GM18526 (cell line): ENCODE measurements around the gene C5.

Source experiments
- POLR2A ChIP-seq: IDR thresholded peaks from 3 replicates; pipeline ENCODE4 v1.6.1; 2011; ENCODE audit not compliant: insufficient read length; ENCODE audit errors: extremely low read depth

Gene C5

DNA sequence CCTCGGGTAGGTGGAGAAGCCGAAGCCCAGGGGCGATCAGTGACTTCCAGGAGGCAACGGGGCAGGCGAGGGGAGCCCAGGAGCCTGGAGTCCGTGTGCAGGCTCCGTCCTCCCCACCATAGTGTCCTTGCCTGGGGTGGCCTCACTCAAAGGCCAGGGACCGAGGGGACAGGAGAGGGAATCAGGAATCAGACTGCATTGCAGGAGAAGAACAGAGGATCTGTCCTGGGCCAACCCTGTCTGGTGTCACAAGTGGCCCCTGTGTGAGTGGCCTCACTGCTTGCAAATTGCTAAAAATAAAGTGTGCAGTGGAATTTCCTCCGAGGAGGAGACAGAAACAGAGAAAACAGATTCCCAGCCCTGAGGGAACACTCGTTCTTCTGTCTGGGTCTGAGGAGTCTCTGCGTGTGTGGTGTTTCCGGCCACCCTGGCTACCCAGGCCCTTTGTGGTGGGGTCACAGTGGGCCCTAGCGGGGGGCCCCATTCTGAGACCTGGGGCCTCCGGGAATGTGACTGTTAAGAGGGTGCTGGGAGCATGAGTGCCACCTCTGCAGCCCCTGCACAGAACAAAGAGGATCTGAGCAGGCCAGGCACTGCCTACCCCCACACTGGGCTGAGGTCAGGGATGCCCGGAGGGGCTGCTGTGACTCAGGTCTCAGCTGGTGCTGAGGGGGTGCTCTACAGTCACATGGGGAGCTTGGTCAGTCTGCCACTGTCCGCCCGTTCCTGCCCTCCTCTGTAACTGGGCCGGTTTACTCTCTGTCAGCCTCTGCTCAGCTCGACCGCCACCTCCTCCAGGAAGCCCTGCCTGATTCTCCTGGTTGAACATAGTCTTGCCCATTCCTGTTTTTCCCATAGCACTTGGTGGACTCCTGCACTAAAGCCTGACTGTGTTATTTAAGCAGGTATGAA lies 130.9 kb downstream of the C5 start:
- TF ChIP-seq POLR2A: no peak

DNA sequence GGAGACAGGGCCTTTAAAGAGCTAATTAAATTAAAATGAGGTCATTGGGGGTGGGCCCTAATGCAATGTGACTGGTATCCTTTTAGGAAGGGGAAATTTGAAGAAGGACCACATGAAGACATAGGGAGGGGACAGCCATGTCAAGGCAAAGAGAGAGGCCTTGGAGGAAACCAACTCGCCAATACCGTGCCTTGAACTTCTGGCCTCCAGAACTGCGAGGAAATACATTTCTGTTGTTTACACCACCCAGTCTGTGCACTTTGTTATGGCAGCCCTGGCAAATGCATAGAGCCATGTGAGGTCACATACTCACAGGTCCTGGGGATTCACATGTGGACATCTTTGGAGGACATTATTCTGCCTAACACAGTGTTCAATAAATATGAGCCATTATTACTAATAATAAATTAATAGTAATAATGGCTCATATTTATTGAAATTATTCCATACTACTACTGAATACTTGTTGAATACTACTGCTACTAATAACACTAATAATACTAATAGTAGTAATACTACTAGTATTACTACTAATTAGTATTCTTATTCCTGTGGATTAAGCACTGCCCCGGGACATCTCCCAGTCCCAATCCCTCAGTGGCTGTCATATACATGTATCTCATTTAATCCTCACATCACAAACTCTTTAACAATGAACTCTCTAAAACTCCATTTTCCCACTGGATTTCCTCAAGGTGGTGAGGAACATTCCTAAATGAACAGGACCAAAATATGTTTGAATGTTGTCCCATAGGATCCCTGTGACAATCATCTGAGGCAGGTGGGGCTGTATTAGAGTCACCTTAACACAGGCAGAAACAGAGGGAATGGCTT lies 131.9 kb downstream of the C5 start:
- TF ChIP-seq POLR2A: no peak

DNA sequence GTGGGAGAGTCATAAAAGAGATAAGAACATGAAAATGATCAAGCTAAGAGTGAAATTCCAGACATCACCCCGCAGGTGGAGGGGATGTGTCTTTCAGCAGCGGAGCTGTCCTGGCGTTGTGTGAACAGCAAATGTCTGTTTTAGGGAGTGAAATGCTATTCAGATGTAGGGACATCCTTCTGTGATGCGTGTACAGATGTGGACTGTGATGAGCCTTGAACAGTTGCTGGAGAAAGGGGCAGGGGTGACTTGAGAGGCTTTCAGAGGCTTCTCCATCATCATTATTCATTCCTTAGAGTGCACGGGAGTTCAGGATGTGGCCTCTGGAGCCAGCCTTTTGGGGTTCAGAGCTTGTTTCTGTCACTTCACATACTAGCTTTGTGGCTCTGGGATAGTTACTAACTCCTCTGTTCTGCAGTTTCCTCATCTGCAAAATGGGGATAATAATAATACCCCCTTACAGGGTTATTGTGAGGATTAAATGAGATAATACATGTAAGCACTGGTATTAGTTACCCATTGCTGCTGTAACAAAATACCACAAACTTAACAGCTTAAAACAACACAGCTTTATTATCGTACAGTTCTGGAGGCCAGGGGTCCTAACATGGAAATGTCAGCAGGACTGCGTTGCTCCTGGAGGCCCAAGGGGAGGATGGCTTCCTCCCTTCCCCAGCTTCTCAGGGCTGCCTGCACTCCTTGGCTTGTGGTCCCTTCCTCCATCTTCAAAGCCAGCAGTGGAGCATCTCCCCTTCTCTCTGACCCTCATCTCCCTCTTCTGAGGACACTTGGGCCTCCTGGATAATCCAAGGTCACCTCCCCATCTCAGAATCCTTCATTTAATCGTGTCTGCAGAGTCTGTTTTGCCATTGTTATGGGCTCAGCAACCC lies 132.8 kb downstream of the C5 start:
- TF ChIP-seq POLR2A: peak; percentile 11

DNA sequence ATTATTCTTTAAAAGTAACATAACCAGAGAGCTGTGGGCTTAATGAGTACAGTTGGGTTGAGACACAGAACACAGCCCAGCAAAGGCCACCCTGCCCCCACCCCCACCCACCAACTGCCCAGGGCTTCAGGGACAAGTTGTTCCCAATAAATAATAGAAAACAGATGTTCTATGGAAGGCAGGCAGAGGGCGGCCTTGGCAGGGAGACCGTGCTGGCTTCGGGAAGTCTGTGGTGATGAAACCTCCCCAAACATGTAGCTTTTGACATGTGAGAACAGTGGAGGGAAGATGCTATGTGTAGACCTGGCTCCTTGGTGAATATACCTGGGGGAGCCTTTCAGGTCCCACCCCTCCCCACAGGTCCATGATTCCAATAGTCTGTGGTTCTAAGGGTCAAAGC lies 133.5 kb downstream of the C5 start:
- TF ChIP-seq POLR2A: no peak

- no peak for TF ChIP-seq POLR2A
Measured at GRCh38 chr9:120915854-120916470, 134.1 kb downstream of the C5 start.

GRCh38 chr9:120914953-120915352 lies 135.1 kb downstream of the C5 start:
- no peak for TF ChIP-seq POLR2A

DNA sequence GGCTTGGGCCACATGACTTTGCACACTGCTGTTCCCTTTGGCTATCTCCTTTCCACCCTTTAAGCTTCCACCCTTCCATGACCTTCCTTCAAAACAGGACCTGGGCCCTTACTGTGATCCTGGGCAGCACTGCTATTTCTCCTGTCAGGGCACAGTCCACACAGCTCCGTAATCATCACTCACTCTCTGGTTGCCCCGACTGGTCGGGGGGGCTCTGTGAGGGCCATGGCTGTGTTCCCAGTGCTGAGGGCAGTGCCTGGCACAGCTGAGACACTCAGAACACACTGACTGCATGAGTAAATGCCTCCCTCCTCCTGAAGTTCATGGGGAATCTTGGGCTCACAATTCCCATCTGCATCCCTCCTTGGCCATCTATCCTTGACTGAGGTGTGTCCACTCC lies 135.7 kb downstream of the C5 start:
- no peak for TF ChIP-seq POLR2A

GRCh38 chr9:120913647-120914264 lies 136.3 kb downstream of the C5 start:
- no peak for TF ChIP-seq POLR2A

DNA sequence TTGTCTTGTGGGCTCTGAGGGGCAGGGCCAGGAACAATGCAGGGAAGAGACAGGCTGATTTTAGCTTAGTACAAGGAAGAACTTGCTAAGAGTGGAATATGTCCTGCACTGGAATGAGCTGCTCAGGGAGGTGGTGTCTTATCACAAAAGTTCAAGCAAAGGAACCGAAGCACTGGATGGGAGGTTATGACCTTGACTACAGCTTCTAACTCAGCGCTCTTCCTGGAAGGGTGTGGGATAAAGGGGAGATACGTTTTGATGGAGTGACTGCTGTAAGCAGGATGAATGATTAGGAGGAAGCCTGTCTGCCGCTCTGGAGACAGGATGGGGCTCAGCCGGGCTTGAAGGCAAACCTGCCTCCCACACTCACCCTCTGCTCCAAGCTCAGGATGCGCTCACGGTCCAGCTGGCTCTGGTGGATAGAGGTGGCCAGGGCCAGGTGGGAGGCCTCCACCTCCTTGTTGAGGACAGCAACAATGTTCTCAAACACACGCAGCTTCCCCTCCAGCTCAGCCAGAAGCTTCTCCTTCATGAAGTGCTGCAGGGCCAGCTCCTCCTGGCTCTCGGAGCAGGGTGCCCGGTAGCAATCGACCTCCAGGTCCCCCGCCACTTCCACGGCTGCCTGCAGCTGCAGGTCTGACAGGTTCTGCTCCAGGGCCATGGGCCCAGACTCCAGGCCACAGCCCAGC lies 137.0 kb downstream of the C5 start:
- TF ChIP-seq POLR2A: no peak

GRCh38 chr9:120911295-120911837 lies 138.7 kb downstream of the C5 start:
- no peak for TF ChIP-seq POLR2A

DNA sequence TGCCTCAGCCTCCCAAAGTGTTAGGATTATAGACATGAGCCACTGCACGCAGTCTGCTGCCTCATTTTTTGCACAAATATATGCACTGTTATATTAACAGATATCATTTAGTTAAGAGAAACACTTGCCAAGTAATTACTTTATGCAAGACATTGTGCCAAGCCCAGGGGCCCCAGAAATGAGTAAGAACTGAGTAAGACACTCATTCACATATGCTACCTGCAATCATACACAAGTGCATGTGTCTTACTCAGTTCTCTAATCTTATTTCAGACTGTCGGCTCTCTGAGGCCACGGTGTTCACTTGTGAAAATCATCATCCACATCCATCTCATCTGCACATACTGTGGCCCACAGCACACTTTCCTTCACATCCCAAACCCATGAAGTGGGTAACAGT lies 139.4 kb downstream of the C5 start:
- no peak for TF ChIP-seq POLR2A

DNA sequence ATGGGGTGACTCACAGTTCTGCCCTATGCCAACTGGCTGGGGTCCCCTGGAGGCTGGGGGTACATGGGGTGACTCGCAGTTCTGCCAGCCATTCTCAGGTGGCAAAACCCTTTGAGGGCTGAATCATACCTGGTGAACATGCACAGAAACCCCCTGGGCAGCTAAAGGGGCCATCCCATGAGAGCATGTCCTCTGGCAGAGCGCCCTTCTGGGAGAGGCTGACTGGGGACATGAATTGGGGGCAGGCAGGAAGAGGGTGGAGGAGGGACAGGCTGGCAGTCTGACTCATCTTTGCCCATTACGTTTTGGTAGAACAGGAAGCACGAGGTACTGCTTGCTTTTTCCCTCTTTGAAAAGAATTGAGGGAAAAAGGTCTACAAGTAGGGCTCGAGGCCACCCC lies 140.2 kb downstream of the C5 start:
- TF ChIP-seq POLR2A: no peak
